Left lung (tissue), 10 donors: ENCODE results near the gene IL1RN. TPM values are rescaled to one million over a fixed set of nuclear protein-coding genes. Genes with fewer than 3 reads are reported as not detected.

Source experiments
- ATAC-seq: fragments of 200-7000 bp; cut with Tn5 transposase; one replicate; pipeline ENCODE4 v1.9.1; 2020; ENCODE audit warnings: moderate library complexity
- DNase-seq, 4 donors: peaks; one replicate each; pipeline ENCODE4 v3.0.0-alpha.2; 2013 to 2020
- H3K27ac ChIP-seq, 2 donors: fragments of 200-600 bp; sonication (generic) in 1 of 2; one replicate each; pipeline versions ENCODE4 v1.5.0 to v1.8.0; 2020 to 2021
- H3K27me3 ChIP-seq, 2 donors: fragments of 200-600 bp; sonication (generic) in 1 of 2; one replicate each; pipeline versions ENCODE4 v1.5.0 to v1.8.0; 2020 to 2021
- H3K36me3 ChIP-seq, 2 donors: fragments of 200-600 bp; sonication (generic) in 1 of 2; one replicate each; pipeline versions ENCODE4 v1.5.0 to v1.8.0; 2020 to 2021
- H3K4me1 ChIP-seq, 2 donors: fragments of 200-600 bp; one replicate each; pipeline ENCODE4 v1.8.0; 2021
- H3K4me3 ChIP-seq, 2 donors: fragments of 200-600 bp; sonication (generic) in 1 of 2; one replicate each; pipeline versions ENCODE4 v1.5.0 to v1.8.0; 2020 to 2021; ENCODE audit warnings: mild to moderate bottlenecking in 1 of 2
- H3K9me3 ChIP-seq, 2 donors: fragments of 200-600 bp; sonication (generic) in 1 of 2; one replicate each; pipeline versions ENCODE4 v1.5.0 to v1.8.0; 2020 to 2021
- CTCF ChIP-seq, 2 donors: fragments of 200-600 bp; sonication (generic) in 1 of 2; IDR thresholded peaks; one replicate each; pipeline versions ENCODE4 v1.5.0 to v1.8.0; 2021; ENCODE audit warnings: antibody characterized with exemption in 2 of 2
- intact Hi-C, 2 donors: fragments of 100-400 bp; cut with DNase I; formaldehyde crosslinking; loops; one replicate each; pipeline versions ENCODE4 v1.11.2 to v1.14.2; 2022
- polyA plus RNA-seq, 6 donors: library from polyadenylated mRNA; unstranded; fragments of 120-200 nt; gene quantifications; one replicate each; pipeline ENCODE4 v1.2.1, GENCODE V29; 2013; ENCODE audit not compliant: insufficient read length in 6 of 6
- total RNA-seq, 2 donors: library from RNA; stranded (reverse); fragmentation: NEBNext Ultra II Directional; extraction: Animal tissue kit (Norgen Biotek cat#: 25700); gene quantifications; one replicate each; pipeline ENCODE4 v1.2.1, GENCODE V29; 2021
- donor health status: DM: no; HTN: yes; CAD: no.
- donor health status: DM: no; HTN: no; CAD: no.

The IL1RN gene
- total and polyA plus RNA-seq, 8 donors, result 0.52 to 67.1 (median 1.4) TPM

GRCh38 chr2:113113807-113114206 is 13.6 kb upstream of the IL1RN start:
- Histone ChIP-seq H3K4me3 (no peak overlapping the region), H3K9me3 (no peaks in the 10 kb centered on the region), H3K27ac (no peak overlapping the region), H3K27me3 (no peaks in the 10 kb centered on the region), H3K36me3 (no peaks in the 10 kb centered on the region), H3K4me1 (peaks cover 0 to 40% of the 10 kb centered on the region in 2 donors)
- intact Hi-C loops, result no loop called here
- no peak for TF ChIP-seq CTCF (IDR thresholded peaks at IDR 0.05)
- DNase-seq (no peak), ATAC-seq (no peak)

- Histone ChIP-seq H3K4me3 (no peak overlapping the region), H3K4me1 (peaks cover 0 to 40% of the 10 kb centered on the region in 2 donors), H3K9me3 (no peaks in the 10 kb centered on the region), H3K27me3 (no peaks in the 10 kb centered on the region), H3K36me3 (no peaks in the 10 kb centered on the region), H3K27ac (no peak overlapping the region)
- intact Hi-C loops, result no loop called here
- DNase-seq (no peak), ATAC-seq (no peak)
- no peak for TF ChIP-seq CTCF (IDR thresholded peaks at IDR 0.05)
Observed at GRCh38 chr2:113114224-113114945, 13.0 kb upstream of the IL1RN start.

GRCh38 chr2:113114996-113115395 is 12.4 kb upstream of the IL1RN start:
- Histone ChIP-seq H3K9me3 (no peaks in the 10 kb centered on the region), H3K27me3 (no peaks in the 10 kb centered on the region), H3K4me1 (peaks cover 0 to 40% of the 10 kb centered on the region in 2 donors), H3K27ac (no peak overlapping the region), H3K4me3 (no peak overlapping the region), H3K36me3 (no peaks in the 10 kb centered on the region)
- ATAC-seq (no peak), DNase-seq (no peak)
- intact Hi-C loops, result no loop called here
- TF ChIP-seq CTCF (IDR thresholded peaks at IDR 0.05), result no peak

- H3K9me3 ChIP-seq, result no peaks in the 10 kb centered on the region
- ATAC-seq (no peak), DNase-seq (no peak)
- H3K27ac ChIP-seq, result peak overlapping the region in 1 of 2 donors; percentile 67
- no peaks in the 10 kb centered on the region for H3K36me3 ChIP-seq
- H3K4me1 ChIP-seq, result peaks cover 0 to 36% of the 10 kb centered on the region in 2 donors
- no peak overlapping the region for H3K4me3 ChIP-seq
- intact Hi-C loops, result no loop called here
- no peak for TF ChIP-seq CTCF (IDR thresholded peaks at IDR 0.05)
- H3K27me3 ChIP-seq, result no peaks in the 10 kb centered on the region
Observed at GRCh38 chr2:113116100-113116958, 11.1 kb upstream of the IL1RN start.
